GM18499 (cell line): ENCODE measurements around the gene FHAD1.
"Not testable (repeated sequence)": the region's sequence is repeated elsewhere in the genome, so short reads cannot be mapped to it uniquely, and the experiment has no call there.

Source experiments
- ATAC-seq: cut with Tn5 transposase; IDR thresholded peaks from one replicate; pipeline ENCODE4 v1.9.1; 2021; ENCODE audit warnings: moderate number of reproducible peaks; ENCODE audit not compliant: insufficient read depth, unreplicated experiment

FHAD1 gene

DNA sequence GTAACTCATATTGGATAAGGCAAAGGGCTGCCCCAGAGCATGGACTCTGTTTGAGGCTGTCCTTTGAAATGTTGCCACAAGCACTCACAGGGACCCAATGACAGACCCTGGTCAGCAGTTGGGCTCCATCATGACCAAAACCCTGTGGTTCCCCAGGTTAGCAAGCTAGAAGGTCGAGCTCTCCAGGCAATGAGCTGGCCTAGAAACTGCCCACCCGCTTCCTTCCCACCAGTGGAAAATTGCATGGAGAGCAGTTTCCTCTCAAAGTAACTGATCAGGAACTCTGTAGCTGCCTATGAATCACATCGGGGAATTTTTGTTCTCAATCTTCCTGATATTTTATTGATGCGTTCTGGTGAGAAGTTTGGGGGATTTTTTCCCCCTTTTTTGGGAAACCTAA lies 52.8 kb downstream of the FHAD1 start:
- ATAC-seq, result no peak

DNA sequence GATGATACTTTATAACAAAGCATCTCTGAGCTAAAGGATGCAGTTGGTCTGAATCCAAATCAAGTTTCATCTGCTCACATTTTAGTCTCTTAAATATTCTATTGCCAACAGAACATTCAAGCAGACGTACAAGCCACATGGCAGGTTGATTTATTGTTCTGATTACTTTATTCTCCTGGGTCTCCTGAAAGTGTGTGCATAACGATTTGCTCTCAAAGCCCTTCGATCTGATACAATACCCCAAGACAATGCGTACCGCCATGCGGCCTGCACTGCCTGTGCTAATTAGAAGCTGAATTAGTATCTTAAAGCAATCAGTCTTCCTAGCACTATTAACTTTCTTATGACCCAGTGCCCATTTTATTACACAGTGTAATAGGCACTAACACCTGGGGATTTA lies 56.9 kb downstream of the FHAD1 start:
- ATAC-seq, result no peak

DNA sequence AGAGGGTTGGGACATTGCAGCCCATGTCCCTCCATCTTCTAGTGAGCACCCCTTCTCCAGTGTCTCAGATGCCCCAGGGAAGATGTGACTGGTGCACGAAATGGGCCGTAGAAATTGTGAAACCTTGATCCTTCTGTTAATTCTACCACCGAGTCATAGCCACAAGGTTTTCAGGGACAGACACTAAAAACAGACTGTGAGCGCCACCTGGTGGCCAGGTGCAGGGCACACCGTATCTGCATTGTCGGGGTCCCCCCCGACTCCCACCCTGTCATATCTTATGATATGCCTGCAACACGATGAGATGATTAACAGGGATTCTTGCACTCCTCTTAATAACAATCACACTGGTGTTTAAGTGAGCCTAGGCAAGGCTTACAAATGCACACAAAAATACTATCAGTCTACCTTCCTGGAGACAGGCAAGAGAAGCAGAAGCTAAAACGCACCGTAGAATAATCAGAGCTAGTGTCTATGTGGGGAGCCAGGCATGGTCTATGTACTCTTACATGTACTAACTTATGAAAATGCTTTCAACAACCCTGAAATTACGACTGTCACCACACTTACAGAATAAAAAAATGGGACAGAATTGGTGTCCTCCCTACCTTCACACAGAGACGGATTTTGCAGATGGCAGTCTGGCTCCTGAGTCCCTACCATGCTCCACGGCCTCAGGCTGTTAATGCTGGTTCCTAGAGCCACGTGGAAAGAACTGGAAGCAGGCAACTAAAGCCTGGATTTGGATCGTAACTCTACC lies 57.9 kb downstream of the FHAD1 start:
- ATAC-seq, result no peak

DNA sequence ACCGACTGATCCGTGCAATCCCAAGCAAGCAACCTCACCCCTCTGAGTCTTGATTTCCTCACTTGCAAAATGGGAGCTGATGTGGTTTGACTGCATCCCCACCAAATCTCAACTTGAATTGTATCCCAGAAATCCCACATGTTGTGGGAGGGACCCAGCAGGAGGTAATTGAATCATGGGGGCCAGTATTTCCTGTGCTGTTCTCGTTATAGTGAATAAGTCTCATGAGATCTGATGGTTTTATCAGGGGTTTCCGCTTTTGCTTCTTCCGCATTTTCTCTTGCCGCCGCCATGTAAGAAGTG lies 58.4 kb downstream of the FHAD1 start:
- no peak for ATAC-seq

DNA sequence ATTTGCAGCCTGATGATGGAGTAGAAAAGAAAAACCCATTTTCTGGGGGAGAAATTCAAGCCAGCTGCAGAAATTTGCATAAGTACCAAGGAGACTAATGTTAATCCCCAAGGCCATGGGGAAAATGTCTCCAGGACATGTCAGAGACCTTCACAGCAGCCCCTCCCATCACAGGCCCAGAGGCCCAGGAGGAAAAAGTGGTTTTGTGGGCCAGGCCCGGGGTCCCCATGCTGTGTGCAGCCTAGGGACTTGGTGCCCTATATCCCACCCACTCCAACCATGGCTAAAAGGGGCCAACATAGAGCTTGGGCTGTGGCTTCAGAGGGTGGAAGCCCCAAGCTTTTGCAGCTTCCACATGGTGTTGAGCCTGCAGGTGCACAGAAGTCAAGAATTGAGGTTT lies 59.3 kb downstream of the FHAD1 start:
- ATAC-seq, result not testable (repeated sequence)

DNA sequence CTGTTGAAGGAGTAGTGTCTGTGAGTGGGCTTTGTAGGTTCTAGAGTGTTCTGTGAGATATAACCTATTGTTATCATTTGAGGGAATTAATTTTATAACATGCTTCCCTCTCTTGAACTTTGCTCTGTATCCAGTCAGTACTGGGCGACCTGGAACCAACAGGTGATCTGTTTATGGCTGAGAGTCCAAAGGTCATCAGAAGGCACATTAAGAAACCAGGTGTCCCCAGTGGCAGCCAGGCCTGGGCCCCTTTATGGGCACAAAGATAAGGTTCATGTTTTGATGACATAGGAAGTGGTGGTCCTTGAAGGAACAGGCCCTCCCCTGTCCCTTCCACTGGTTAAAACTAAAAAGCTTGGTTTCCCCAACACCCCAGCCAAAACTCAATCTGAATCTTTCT lies 61.1 kb downstream of the FHAD1 start:
- no peak for ATAC-seq

DNA sequence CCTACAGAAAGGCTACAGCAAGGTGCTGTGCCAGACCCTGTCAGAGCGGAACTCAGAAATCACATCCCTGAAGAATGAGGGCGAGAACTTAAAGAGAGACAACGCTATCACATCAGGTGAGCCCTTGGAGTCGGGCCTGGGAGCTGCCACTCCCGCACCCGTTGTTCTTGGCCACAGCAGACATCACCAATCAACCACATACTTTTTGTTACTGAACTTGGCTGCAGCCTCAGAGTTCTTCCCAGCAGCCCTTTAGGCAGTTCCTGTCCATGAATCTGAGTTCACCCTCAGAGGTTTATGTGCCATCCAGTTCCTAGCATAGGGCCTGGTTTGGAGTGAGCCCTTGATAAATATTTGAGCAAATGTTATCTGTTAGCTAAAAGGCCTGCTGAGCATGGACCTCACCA lies 61.6 kb downstream of the FHAD1 start:
- no peak for ATAC-seq

DNA sequence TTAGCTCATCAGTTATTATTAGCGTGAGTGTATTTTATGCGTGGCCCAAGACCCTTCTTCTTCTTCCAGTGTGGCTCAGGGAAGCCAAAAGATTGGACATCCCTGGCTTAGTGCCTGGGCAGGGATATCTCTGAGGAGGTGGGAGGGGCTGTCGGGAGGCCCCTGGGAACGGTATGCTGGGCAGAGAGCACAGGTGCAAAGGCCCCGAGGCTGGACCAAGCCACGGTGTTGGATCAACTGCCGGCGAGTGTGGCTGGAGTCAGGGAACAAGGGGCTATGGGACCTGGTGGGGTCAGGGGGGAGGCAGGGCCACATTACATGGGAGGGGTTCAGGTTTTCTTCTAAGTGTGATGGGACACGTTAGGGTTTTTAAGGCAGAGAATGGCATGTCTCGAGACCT lies 62.7 kb downstream of the FHAD1 start:
- ATAC-seq, result no peak

DNA sequence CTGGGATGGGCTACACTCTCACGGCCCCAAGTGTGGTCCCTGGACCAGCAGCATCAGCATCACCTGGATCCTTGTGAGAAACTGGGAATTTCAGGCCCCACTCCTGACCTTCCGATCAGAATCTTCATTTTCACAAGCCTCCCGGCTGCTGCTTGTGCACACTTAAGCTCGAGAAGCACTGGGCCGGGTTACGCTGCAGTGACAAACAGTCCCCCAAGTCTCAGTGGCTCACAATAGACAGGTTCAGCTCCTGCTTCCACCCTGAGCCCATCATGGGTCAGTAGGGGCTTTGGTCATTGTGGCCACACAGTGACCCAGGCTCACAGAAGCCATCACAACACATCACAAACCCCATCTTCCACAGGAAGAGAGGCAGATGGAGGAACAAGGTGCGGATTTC lies 63.5 kb downstream of the FHAD1 start:
- ATAC-seq, result no peak

DNA sequence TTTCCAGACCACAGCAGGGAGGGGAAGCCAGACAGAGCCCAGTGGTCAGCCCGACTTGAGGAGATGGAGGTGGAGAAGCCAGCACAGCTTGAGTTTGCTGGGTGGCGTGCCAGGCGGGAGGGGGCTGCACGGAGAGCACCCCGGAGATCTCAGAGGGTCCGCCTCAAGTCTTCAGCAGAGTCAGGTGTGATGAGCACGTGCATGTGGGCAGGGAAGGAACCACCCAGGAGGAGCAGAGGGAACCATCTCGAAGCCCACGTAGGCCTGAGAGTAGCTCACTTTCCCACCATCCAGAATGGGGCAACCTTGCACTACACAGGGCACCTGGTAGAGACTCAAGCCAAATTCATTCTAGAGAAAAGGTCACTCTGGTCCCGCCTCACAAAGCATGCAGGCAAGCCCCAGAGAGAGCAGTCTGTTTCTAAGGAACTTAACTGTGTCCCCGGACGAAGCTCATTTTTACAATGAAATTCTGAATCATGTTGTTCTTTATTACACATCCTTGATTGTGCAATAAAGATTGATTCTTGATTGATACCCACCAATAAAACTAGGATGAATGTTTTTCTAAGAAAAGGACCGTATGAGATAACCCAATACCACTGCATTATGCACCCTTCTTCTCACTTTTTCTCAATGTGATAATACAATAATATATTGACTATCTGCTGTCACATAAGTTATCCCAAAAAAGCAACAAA lies 64.2 kb downstream of the FHAD1 start:
- ATAC-seq, result no peak

DNA sequence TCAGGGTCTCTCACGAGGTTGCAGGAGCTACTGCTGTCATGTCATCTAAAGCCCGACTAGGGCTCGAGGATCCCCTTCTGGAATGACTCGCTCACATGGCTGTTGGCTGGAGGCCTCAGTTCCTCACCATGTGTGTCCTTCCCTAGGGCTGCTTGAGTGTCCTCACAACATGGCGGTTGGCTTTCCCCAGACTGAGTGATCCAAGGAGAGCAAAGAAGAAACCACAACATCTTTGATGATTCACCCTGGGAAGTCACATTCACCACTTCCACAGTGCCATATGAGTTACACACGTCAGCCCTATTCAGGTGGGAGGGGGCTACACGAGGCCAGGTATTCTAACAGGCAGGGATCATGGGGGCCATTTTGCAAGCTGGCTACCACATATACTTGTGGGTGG lies 64.9 kb downstream of the FHAD1 start:
- no peak for ATAC-seq

DNA sequence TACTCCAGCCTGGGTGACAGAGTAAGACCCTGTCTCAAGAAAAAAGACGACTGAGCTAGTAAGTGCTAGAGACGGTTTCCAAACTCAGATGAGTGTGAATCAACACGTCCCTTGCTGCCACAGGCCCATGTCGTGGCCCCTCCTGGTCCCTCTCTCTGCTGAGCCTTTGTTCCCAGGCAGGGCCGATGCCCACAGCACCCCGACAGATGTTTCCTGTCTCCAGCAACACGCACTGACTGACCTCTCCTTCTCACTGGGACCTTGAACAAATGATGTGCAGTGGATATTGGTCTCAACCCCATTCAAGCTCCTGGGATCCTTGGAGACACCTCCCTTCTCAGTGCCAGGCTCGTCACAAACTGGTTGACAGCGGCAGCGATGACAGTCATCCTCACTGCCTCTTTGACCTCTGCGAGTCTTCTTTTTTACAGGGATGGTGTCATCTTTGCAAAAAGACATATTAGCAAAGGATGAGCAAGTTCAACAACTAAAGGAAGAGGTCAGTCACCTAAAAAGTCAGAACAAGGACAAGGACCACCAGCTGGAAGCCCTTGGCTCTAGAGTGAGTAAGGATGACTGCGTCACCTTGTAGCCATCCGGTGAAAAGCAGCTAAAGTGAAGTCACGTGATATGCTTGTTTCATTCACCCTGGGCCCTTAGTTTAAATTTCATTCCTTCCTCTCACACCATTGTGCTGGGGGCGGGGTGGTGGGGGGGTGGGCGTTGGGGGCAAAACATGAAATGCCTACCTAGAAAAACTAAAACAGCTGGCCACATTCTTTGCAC lies 65.8 kb downstream of the FHAD1 start:
- ATAC-seq, result no peak

DNA sequence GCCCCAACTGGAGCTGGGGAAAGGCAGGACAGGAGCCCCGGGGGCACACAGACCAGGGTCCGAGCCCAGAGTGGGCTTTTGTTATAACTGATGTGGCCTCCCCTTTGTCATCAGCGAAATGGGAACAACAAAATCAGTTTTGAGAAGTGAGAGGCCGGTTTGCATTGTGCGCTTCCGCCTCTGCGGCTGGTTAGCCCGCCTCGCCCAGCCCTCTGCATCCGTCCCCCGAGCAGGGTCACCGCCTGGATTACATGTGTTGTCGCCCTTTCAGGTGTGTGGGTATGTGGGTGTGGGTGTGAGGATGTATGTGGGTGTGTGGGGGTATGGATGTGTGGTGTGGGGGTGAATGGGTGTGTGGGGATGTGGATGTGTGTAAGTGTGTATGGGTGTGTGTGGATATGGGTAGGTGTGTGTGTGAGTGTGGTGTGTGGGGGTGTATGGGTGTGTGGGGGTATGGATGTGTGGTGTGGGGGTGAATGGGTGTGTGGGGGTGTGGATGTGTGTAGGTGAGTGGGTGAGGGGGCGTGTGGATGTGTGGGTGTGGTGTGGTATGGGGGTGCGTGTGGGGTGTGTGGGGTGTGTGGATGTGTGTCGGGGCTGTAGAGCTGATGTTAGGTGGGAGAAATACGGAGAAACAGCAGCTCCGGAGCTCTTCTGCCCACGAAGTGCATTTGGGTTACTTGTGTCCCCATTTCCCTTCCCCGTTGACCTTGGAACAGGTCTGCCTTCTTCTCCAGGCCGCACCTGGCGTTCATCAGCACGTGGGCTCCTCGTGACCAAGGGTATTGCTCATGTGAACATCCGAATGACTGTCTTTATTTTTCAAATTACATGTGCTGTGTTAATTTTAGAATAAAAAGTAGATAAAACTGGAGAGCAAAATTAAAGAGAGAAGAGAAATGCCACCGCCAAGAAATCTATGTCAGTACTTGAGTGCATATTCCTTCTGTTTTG lies 67.6 kb downstream of the FHAD1 start:
- ATAC-seq, result no peak

DNA sequence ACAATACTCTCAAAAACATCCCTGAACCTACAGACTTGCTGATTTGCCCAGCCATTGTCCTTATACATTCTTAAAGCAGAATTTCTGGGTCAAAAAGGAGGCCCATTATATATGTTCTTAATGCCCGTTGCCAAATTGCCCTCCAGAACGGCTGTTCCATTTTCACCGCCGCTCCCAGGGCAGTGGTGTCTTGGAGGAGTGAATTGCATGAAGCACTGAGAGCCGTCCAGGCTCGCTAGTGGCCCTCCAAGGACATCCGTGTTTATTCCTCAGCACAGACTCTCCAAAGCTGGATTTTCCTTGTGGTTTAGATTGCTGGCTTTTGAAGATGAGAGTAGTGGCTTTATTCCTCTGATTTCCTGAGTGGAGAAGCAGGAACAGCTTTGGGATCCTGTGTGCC lies 68.8 kb downstream of the FHAD1 start:
- no peak for ATAC-seq

DNA sequence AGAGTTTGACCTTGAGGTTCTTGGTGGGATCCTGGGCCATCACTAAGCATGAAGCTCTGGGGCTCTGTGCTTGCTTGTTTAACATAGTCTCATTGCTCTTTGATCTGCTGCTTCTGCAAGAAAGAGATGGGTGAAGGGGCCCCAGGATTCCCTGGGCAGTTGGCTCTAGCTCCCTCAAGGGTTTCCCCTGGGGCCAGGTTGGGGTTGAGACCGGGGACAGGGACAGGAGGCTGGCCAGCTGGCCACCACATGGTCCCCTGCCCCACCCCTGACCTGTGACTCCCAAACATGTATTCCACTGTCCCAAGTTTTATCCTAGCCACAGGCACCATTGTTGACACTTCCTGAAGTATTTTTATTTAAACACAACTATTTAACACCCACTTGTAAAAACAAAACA lies 69.5 kb downstream of the FHAD1 start:
- no peak for ATAC-seq

DNA sequence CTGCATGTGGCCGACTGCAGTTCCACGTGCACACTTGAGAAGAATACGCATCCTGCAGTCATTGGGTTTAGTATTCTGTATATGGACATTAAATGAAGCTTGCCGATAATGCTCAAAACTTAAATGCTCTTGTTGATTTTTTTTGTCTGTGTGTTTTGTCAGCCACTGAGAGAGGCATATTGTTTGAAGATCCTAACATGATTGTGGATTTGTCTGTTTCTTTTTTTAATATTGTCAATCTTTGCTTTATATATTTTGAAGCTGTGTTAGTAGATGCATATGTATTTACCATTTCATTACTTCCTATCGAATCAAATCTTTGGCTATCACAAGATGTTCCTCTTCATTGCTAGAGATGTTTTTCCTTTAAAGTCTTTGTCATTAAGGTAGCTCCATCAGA lies 73.2 kb downstream of the FHAD1 start:
- no peak for ATAC-seq

DNA sequence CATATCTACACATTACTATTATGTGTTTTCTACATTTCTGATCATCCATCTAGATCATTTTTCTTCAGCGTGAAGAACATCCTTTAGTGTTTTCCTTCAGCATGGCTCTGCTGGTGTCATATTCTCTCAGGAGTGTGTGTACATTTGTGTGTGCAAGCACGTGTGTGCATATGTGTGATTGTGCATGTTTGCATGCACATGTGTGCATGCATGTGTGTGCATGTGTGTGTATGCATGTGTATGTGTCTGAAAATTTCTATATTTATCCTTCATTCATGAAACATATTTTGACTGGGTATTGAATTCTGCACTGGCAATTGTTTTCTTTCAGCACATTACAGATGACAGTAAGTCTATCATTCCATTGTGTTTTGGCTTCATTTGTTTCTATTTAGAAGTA lies 74.6 kb downstream of the FHAD1 start:
- no peak for ATAC-seq

DNA sequence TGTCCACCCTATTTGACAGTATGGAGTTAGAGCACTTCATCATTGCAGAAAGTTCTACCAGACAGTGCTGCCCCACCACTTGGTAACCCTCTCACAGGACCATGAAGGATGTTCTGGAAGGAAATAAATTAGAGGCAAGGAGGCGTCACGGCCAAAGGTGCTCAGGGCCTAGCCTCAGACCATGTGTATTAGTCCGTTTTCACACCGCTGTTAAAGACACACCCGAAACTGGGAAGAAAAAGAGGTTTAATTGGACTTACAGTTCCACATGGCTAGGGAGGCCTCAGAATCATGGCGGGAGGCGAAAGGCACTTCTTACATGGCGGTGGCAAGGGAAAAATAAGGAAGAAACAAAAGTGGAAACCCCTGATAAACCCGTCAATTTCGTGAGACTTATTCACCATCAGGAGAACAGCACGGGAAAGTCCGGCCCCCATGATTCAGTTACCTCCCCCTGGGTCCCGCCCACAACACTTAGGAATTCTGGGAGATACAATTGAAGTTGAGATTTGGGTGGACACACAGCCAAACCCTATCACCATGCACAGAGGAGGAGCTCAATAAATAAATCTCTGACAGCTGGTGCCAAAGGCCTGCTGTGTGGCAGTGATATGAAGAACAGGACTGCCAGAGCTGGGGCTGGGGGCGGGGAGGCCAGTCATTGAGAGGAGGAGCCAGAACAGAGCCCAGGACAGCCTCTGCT lies 75.8 kb downstream of the FHAD1 start:
- ATAC-seq, result no peak

DNA sequence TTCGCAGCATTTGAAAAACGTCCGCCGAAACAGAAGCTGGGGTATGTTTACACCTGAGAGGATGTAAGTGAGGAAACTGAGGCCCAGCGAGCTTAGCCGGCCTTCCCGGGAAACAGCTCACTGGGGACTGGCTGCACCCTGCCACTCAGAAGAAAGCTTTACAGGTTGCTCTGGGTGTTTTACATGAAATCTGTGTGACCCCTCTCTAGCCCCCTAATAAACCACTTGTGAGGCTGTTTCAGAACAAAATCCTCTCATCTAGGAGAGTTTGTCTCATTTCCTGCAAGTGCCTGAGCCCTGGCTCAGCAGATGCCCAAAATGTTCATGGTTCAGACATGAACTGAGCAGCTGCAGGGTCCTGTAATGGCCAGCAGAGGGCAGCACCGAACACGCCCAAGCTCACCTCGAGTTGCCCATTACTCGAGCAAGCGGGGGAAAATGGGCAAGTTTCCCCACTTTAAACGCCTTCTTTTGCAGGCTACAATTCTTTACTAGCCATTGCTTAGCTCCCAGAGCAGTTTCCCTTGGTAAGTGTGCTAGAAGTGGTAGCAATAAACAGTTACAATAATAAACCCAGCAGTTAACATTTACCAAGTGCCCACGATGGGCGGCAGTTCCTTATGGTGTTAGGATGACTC lies 76.4 kb downstream of the FHAD1 start:
- ATAC-seq, result no peak
